Heart right ventricle (tissue), 16 donors: ENCODE results near the gene CDR2. TPM values are rescaled to one million over a fixed set of nuclear protein-coding genes. Genes with fewer than 3 reads are reported as not detected.

Source experiments
- ATAC-seq, 8 donors: fragments of 200-7000 bp; cut with Tn5 transposase; one replicate each; pipeline ENCODE4 v1.9.1; 2020; ENCODE audit warnings: mild to moderate bottlenecking in 8 of 8, moderate library complexity in 8 of 8, moderate number of reproducible peaks in 1 of 8
- DNase-seq, 2 donors: peaks; one replicate each; pipeline ENCODE4 v3.0.0-alpha.2; 2020
- H3K27ac ChIP-seq, 10 donors: fragments of 200-600 bp; sonication (generic) in 2 of 10; one replicate each; pipeline versions ENCODE4 v1.5.0 to v1.8.0; 2020 to 2022; ENCODE audit warnings: mild to moderate bottlenecking in 3 of 10
- H3K27me3 ChIP-seq, 7 donors: fragments of 200-600 bp; one replicate each; pipeline ENCODE4 v1.8.0; 2021 to 2022; ENCODE audit warnings: mild to moderate bottlenecking in 2 of 7
- H3K36me3 ChIP-seq, 9 donors: fragments of 200-600 bp; sonication (generic) in 1 of 9; one replicate each; pipeline versions ENCODE4 v1.5.0 to v1.8.0; 2020 to 2022; ENCODE audit warnings: mild to moderate bottlenecking in 2 of 9
- H3K4me1 ChIP-seq, 9 donors: fragments of 200-600 bp; sonication (generic) in 1 of 9; one replicate each; pipeline versions ENCODE4 v1.5.0 to v1.8.0; 2020 to 2022; ENCODE audit warnings: mild to moderate bottlenecking in 4 of 9
- H3K4me3 ChIP-seq, 10 donors: fragments of 200-600 bp; sonication (generic) in 2 of 10; one replicate each; pipeline versions ENCODE4 v1.5.0 to v1.8.0; 2020 to 2022; ENCODE audit warnings: mild to moderate bottlenecking in 7 of 10, moderate library complexity in 2 of 10
- H3K9me3 ChIP-seq, 11 donors: fragments of 200-600 bp in 10 of 11; sonication (generic) in 2 of 11; one replicate each; pipeline versions ENCODE4 v1.5.0 to v1.8.0; 2013 to 2022; ENCODE audit warnings: mild to moderate bottlenecking in 2 of 11, control low read depth in 1 of 11, moderate library complexity in 1 of 11
- WGBS, 2 donors: extraction: QIAGEN DNeasy Blood & Tissue Kit; methylation state at CpG; one replicate each; pipeline ENCODE4 v1.1.7; 2013; ENCODE audit warnings: inconsistent platforms in 1 of 2; 5-methylcytosine and 5-hydroxymethylcytosine counted together
- intact Hi-C, 10 donors: fragments of 100-400 bp; cut with DNase I; formaldehyde crosslinking; loops; one replicate each; pipeline versions ENCODE4 v1.11.1 to v1.14.2; 2022
- polyA plus RNA-seq, 2 donors: library from polyadenylated mRNA; stranded (reverse); fragments of 200-250 nt; gene quantifications; one replicate each; pipeline ENCODE4 v1.2.3, GENCODE V29; 2013
- total RNA-seq, 10 donors: library from RNA; stranded (reverse); fragmentation: NEBNext Ultra II Directional in 3 of 10; extraction: Animal tissue kit (Norgen Biotek cat#: 25700) in 3 of 10; gene quantifications; one replicate each; pipeline versions ENCODE4 v1.2.1 to v1.2.4, GENCODE V29; 2021 to 2023
- TF ChIP-seq, protein P1 (sequence below), 9 donors: fragments of 200-600 bp; sonication (generic) in 2 of 9; IDR thresholded peaks; one replicate each; pipeline versions ENCODE4 v1.5.0 to v1.8.0; 2021 to 2022; ENCODE audit warnings: antibody characterized with exemption in 9 of 9, mild to moderate bottlenecking in 5 of 9, moderate library complexity in 1 of 9
- donor health status: Arrhythmogenic right ventricular cardiomyopathy.
- donor health status: ischemic (EF 13 %, LVEDD 7.1; RV severe dilation, severe dysfunction).
- donor health status: healthy with polysubstance abuse.
- donor health status: DM: no; HTN: yes; CAD: no.
- donor health status: DM: no; HTN: no; CAD: no.
- donor health status: ischemic (EF 25% LVEDD 6.9; RV normal size, moderate dysfunction).
- donor health status: ischemic (EF 25% LVEDD 5.7; RV mildly dilated, moderate dysfunction).
- donor health status: healthy.
- donor health status: DM: yes; HTN: yes; CAD: no.
- donor health status: Ischemic cardiomyopathy.
- donor health status: ischemic (EF 35%, LVEDD 5.7; RV mildly dilated, moderate dysfunction).
- donor health status: nonischemic (EF 11% LVEDD 7.7; RV severe dilation, severe dysfunction).
- donor health status: DM: yes; HTN: yes; CAD: no.
- donor health status: PGD.
- donor health status: ischemic (EF 29% LVEDD 5.4; RV normal size, mild dysfunction).
- donor health status: nonischemic (EF 23%, LVEDD 6.1; RV moderate dilation, normal function).

Gene CDR2
- total and polyA plus RNA-seq, 12 donors, result 4.2 to 8.4 (median 6.9) TPM

DNA sequence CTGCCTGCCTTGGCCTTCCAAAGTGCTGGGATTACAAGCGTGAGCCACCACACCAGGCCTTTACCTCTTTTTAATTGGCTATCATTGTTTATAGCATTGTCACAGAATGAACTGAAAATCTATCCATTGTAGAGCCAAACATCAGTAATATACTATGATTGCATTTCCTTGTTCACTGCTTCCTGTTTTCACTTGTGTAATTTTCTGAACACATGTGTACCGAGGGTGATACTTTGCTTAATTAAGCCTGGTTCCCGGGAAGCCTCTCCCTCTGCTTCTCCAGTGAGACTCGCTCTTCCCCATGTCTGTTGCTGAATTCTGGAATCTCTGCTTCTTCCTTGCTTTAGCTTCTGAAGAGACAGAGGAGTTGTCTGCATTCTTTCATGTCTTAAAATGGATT is 44.1 kb downstream of the CDR2 start:
- TF ChIP-seq, protein P1, sequence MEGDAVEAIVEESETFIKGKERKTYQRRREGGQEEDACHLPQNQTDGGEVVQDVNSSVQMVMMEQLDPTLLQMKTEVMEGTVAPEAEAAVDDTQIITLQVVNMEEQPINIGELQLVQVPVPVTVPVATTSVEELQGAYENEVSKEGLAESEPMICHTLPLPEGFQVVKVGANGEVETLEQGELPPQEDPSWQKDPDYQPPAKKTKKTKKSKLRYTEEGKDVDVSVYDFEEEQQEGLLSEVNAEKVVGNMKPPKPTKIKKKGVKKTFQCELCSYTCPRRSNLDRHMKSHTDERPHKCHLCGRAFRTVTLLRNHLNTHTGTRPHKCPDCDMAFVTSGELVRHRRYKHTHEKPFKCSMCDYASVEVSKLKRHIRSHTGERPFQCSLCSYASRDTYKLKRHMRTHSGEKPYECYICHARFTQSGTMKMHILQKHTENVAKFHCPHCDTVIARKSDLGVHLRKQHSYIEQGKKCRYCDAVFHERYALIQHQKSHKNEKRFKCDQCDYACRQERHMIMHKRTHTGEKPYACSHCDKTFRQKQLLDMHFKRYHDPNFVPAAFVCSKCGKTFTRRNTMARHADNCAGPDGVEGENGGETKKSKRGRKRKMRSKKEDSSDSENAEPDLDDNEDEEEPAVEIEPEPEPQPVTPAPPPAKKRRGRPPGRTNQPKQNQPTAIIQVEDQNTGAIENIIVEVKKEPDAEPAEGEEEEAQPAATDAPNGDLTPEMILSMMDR (IDR thresholded peaks at IDR 0.05), result no peak
- 66 to 68% methylated on average over 4 of the region's 4 CpGs for WGBS, 2 donors
- H3K9me3 ChIP-seq, result no peaks in the 10 kb centered on the region
- no peak overlapping the region for H3K27ac ChIP-seq
- H3K27me3 ChIP-seq, result no peaks in the 10 kb centered on the region
- H3K36me3 ChIP-seq, result peaks cover 0 to 99% (median 64%) of the 10 kb centered on the region in 9 donors
- H3K4me3 ChIP-seq, result no peak overlapping the region
- intact Hi-C loops, result loop anchor here in 1 of 10 donors (5.0 kb wide), 1 partner anchor 57 kb away; no protein-coding TSS in a partner anchor
- peaks cover 0 to 8% (median 0%) of the 10 kb centered on the region in 9 donors for H3K4me1 ChIP-seq
- no peak for ATAC-seq
- DNase-seq, result no peak

DNA sequence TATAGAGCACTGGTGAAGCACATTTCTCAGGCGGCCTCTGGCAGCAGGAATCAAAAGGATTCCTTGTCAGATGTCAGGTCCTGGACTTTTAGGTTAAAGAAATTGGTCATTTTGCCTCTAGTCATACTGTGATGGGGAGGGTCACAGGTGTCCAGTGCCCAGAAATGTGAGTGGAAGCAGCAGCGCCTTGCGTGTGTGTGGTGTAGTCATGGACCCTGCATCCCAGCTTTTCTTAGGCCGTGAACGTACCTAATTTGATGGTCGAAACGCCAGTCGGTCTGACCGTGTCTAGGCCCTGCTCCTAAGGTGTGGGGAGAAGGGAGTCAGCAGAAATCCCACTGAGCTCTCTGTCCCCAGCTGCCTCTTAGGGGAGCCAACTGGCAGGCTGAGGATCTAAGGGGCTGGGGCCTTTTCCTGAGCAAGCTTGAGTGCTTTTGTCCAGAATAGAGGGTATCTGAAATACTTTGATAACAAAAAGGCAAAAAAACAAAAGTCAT is 45.2 kb downstream of the CDR2 start:
- ATAC-seq (no peak), DNase-seq (no peak)
- H3K36me3 ChIP-seq, result peaks cover 0 to 99% (median 57%) of the 10 kb centered on the region in 9 donors
- TF ChIP-seq, protein P1 (IDR thresholded peaks at IDR 0.05), result no peak
- peaks cover 0 to 8% (median 0%) of the 10 kb centered on the region in 9 donors for H3K4me1 ChIP-seq
- H3K4me3 ChIP-seq, result no peak overlapping the region
- no peaks in the 10 kb centered on the region for H3K27me3 ChIP-seq
- no peaks in the 10 kb centered on the region for H3K9me3 ChIP-seq
- no peak overlapping the region for H3K27ac ChIP-seq
- WGBS, 2 donors, result 95 to 96% methylated on average over 9 of the region's 9 CpGs
- intact Hi-C loops, result loop anchor here in 3 of 10 donors (10.0 kb wide), 2 partner anchors 86 to 1174 kb away; partner anchors contain the start of genes DNAH3 (in 2 of the 3) and LDAF1 (in 2 of the 3)

DNA sequence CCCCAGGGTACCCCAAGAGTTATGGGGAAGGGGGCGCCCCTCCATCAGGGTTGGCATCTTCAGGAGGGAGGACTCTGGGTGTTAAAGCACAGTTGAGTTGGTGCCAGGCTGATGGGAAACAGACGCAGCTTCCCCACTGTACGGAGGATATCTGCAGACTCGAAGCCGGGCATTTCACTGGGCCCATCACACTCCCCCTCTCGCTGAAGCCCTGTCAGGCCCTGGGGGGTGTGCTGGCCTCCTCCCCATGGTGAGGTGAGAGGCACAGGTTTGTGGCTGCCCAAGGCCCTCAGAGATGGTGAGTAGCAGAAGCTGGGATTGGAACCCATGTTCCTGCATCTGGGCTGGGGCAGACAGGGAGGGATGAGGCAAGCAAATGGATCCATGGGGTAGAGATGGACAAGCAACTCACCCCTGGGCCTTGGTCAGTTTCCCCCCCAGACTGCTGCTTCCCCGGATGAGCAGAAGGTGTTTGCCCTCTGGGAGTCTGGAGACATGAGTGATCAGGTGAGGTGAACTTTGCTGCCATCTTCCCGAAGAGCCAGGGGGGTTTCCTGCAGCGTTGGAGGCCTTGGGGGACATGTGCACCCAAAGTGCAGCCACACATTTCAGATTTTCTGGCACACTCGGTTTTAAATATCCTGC is 46.2 kb downstream of the CDR2 start:
- no peaks in the 10 kb centered on the region for H3K9me3 ChIP-seq
- TF ChIP-seq, protein P1 (IDR thresholded peaks at IDR 0.05), result no peak
- H3K27me3 ChIP-seq, result no peaks in the 10 kb centered on the region
- peaks cover 0 to 8% (median 0%) of the 10 kb centered on the region in 9 donors for H3K4me1 ChIP-seq
- H3K36me3 ChIP-seq, result peaks cover 0 to 97% (median 50%) of the 10 kb centered on the region in 9 donors
- WGBS, 2 donors, result 82 to 84% methylated on average over 10 of the region's 10 CpGs
- no peak overlapping the region for H3K4me3 ChIP-seq
- intact Hi-C loops, result loop anchor here in 3 of 10 donors (10.0 kb wide), 2 partner anchors 87 to 1173 kb away; partner anchors contain the start of genes DNAH3 (in 2 of the 3) and LDAF1 (in 2 of the 3)
- DNase-seq (no peak), ATAC-seq (no peak)
- no peak overlapping the region for H3K27ac ChIP-seq

DNA sequence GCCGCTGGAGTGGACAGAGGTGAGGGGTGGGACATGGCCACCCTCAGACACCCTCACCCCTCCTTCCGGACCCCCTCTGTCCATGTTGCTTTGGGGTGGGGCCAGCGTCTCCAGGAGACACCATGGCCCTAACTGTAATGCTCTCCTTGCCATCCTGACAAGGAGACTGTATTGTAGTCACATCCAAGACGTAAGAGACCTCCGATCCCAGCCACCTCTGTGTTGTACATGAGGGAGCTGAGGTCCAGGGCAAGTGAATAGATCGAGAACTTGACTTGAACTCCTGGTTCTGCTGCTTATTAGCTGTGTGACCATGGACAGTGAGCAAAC is 47.0 kb downstream of the CDR2 start:
- peaks cover 0 to 96% (median 51%) of the 10 kb centered on the region in 9 donors for H3K36me3 ChIP-seq
- no peak overlapping the region for H3K4me3 ChIP-seq
- DNase-seq, result no peak
- H3K4me1 ChIP-seq, result peaks cover 0 to 8% (median 0%) of the 10 kb centered on the region in 9 donors
- no peaks in the 10 kb centered on the region for H3K9me3 ChIP-seq
- H3K27me3 ChIP-seq, result no peaks in the 10 kb centered on the region
- WGBS, 2 donors, result 94 to 97% methylated on average over 6 of the region's 6 CpGs
- no peak for ATAC-seq
- intact Hi-C loops, result loop anchor here in 3 of 10 donors (10.0 kb wide), 2 partner anchors 87 to 1173 kb away; partner anchors contain the start of genes DNAH3 (in 2 of the 3) and LDAF1 (in 2 of the 3)
- no peak overlapping the region for H3K27ac ChIP-seq
- TF ChIP-seq, protein P1 (IDR thresholded peaks at IDR 0.05), result no peak
